Mesendoderm (in vitro differentiated cells): ENCODE results near the gene MINDY3.

Experiments
- DNase-seq: peaks from one replicate; pipeline ENCODE4 v3.0.0; 2013
- H2AK5ac ChIP-seq: 2 replicates; pipeline ENCODE4 v1.6.1; 2013; ENCODE audit warnings: low read length, inconsistent platforms
- H2BK120ac ChIP-seq: 2 replicates; pipeline ENCODE4 v1.6.1; 2013; ENCODE audit warnings: low read depth, mild to moderate bottlenecking, low read length, moderate library complexity, mixed read lengths
- H2BK15ac ChIP-seq: replicated peaks from 2 replicates; pipeline ENCODE4 v1.6.1; 2013; ENCODE audit warnings: low read depth, mild to moderate bottlenecking, moderate library complexity
- H2BK5ac ChIP-seq: 2 replicates; pipeline ENCODE4 v1.6.1; 2013; ENCODE audit warnings: low read length, inconsistent platforms
- H3K18ac ChIP-seq: 2 replicates; pipeline ENCODE4 v1.6.1; 2013; ENCODE audit warnings: mild to moderate bottlenecking, low read length, mixed read lengths
- H3K23ac ChIP-seq: one replicate; pipeline ENCODE4 v1.6.1; 2013; ENCODE audit warnings: low read length
- H3K27ac ChIP-seq: 2 replicates; pipeline ENCODE4 v1.5.1; 2013; ENCODE audit warnings: low read depth, mild to moderate bottlenecking, inconsistent platforms, low read length, moderate library complexity
- H3K27me3 ChIP-seq: 2 replicates; pipeline ENCODE4 v1.6.1; 2013; ENCODE audit warnings: low read length, control low read depth, mild to moderate bottlenecking, inconsistent platforms; ENCODE audit not compliant: insufficient read depth, poor library complexity
- H3K36me3 ChIP-seq: 2 replicates; pipeline ENCODE4 v1.6.1; 2013; ENCODE audit warnings: low read length, inconsistent platforms; ENCODE audit not compliant: control insufficient read depth, insufficient read depth
- H3K4ac ChIP-seq: one replicate; pipeline ENCODE4 v1.6.1; 2013; ENCODE audit warnings: low read depth, mild to moderate bottlenecking, low read length, moderate library complexity
- H3K4me1 ChIP-seq: 2 replicates; pipeline ENCODE4 v1.6.1; 2013; ENCODE audit warnings: low read depth, low read length, inconsistent platforms; ENCODE audit not compliant: control insufficient read depth
- H3K4me2 ChIP-seq: 2 replicates; pipeline ENCODE4 v1.6.1; 2013; ENCODE audit warnings: low read length
- H3K4me3 ChIP-seq: 2 replicates; pipeline ENCODE4 v1.5.1; 2013; ENCODE audit warnings: mild to moderate bottlenecking, low read length
- H3K56ac ChIP-seq: one replicate; pipeline ENCODE4 v1.6.1; 2013; ENCODE audit warnings: low read length
- H3K79me1 ChIP-seq: 2 replicates; pipeline ENCODE4 v1.6.1; 2013; ENCODE audit warnings: low read length, inconsistent platforms
- H3K79me2 ChIP-seq: 2 replicates; pipeline ENCODE4 v1.6.1; 2013; ENCODE audit warnings: mild to moderate bottlenecking, low read length; ENCODE audit not compliant: control insufficient read depth, insufficient read depth
- H3K9ac ChIP-seq: 2 replicates; pipeline ENCODE4 v1.6.1; 2013; ENCODE audit warnings: low read length, inconsistent platforms
- H4K5ac ChIP-seq: one replicate; pipeline ENCODE4 v1.6.1; 2013; ENCODE audit warnings: low read length
- H4K8ac ChIP-seq: one replicate; pipeline ENCODE4 v1.6.1; 2013; ENCODE audit warnings: low read depth, mild to moderate bottlenecking, control low read depth, low read length, moderate library complexity
- WGBS: extraction: QIAGEN DNeasy Blood & Tissue Kit; methylation state at CpG from one replicate; pipeline ENCODE4 v1.1.7; 2013; ENCODE audit warnings: low lambda C conversion rate, missing lambda C conversion rate; ENCODE audit not compliant: insufficient coverage; ENCODE audit errors: extremely low coverage; 5-methylcytosine and 5-hydroxymethylcytosine counted together

MINDY3 gene

GRCh38 chr10:15796762-15797161 lies 63.5 kb downstream of the MINDY3 start:
- Histone ChIP-seq H4K5ac (no peak overlapping the region), H3K4ac (no peak overlapping the region), H2BK5ac (no peak overlapping the region), H3K27me3 (no peaks in the 10 kb centered on the region), H3K79me1 (no peaks in the 10 kb centered on the region), H2BK15ac (no peak overlapping the region), H3K4me2 (no peak overlapping the region), H3K9ac (no peak overlapping the region), H3K56ac (no peak overlapping the region), H4K8ac (no peak overlapping the region), H2BK120ac (no peak overlapping the region), H3K18ac (no peak overlapping the region), H3K27ac (no peak overlapping the region), H2AK5ac (no peak overlapping the region), H3K4me3 (no peak overlapping the region), H3K36me3 (no peaks in the 10 kb centered on the region), H3K23ac (no peak overlapping the region), H3K4me1 (peaks cover 4% of the 10 kb centered on the region), H3K79me2 (no peaks in the 10 kb centered on the region)
- no CpG with 5 or more reads among the region's 1 CpG for WGBS
- DNase-seq = no peak

- H2BK5ac ChIP-seq = no peak overlapping the region
- H3K79me2 ChIP-seq = no peaks in the 10 kb centered on the region
- DNase-seq = no peak
- no peak overlapping the region for H3K4me3 ChIP-seq
- no peak overlapping the region for H2BK15ac ChIP-seq
- no peak overlapping the region for H2AK5ac ChIP-seq
- no peak overlapping the region for H3K4ac ChIP-seq
- no peaks in the 10 kb centered on the region for H3K36me3 ChIP-seq
- no peak overlapping the region for H3K23ac ChIP-seq
- WGBS = 100% methylated on average over 1 of the region's 5 CpGs
- no peak overlapping the region for H3K18ac ChIP-seq
- H3K27me3 ChIP-seq = no peaks in the 10 kb centered on the region
- no peak overlapping the region for H2BK120ac ChIP-seq
- no peak overlapping the region for H4K5ac ChIP-seq
- H3K27ac ChIP-seq = no peak overlapping the region
- no peak overlapping the region for H4K8ac ChIP-seq
- H3K4me2 ChIP-seq = no peak overlapping the region
- H3K56ac ChIP-seq = no peak overlapping the region
- no peak overlapping the region for H3K9ac ChIP-seq
- no peaks in the 10 kb centered on the region for H3K79me1 ChIP-seq
- peaks cover 2% of the 10 kb centered on the region for H3K4me1 ChIP-seq
Measured at GRCh38 chr10:15796098-15796759, 64.1 kb downstream of the MINDY3 start.

- DNase-seq = no peak
- H3K18ac ChIP-seq = no peak overlapping the region
- H3K27me3 ChIP-seq = no peaks in the 10 kb centered on the region
- no peak overlapping the region for H4K8ac ChIP-seq
- H3K23ac ChIP-seq = no peak overlapping the region
- H2BK5ac ChIP-seq = no peak overlapping the region
- H2BK120ac ChIP-seq = no peak overlapping the region
- H3K79me2 ChIP-seq = no peaks in the 10 kb centered on the region
- peaks cover 2% of the 10 kb centered on the region for H3K4me1 ChIP-seq
- no peak overlapping the region for H3K56ac ChIP-seq
- H3K79me1 ChIP-seq = no peaks in the 10 kb centered on the region
- H3K4me2 ChIP-seq = no peak overlapping the region
- no peak overlapping the region for H3K27ac ChIP-seq
- no peak overlapping the region for H3K4ac ChIP-seq
- no peak overlapping the region for H4K5ac ChIP-seq
- no CpG with 5 or more reads among the region's 7 CpGs for WGBS
- no peak overlapping the region for H3K4me3 ChIP-seq
- H3K36me3 ChIP-seq = no peaks in the 10 kb centered on the region
- peak overlapping the region; percentile 36 for H2BK15ac ChIP-seq
- H3K9ac ChIP-seq = no peak overlapping the region
- H2AK5ac ChIP-seq = no peak overlapping the region
Measured at GRCh38 chr10:15795036-15795792, 65.1 kb downstream of the MINDY3 start.

GRCh38 chr10:15794569-15794968 lies 65.7 kb downstream of the MINDY3 start:
- no peak overlapping the region for H2AK5ac ChIP-seq
- no peak overlapping the region for H3K4ac ChIP-seq
- H4K8ac ChIP-seq = no peak overlapping the region
- no peaks in the 10 kb centered on the region for H3K27me3 ChIP-seq
- no peak overlapping the region for H2BK5ac ChIP-seq
- H3K36me3 ChIP-seq = no peaks in the 10 kb centered on the region
- H3K18ac ChIP-seq = no peak overlapping the region
- H4K5ac ChIP-seq = no peak overlapping the region
- no peaks in the 10 kb centered on the region for H3K79me2 ChIP-seq
- no peak overlapping the region for H2BK15ac ChIP-seq
- no peak overlapping the region for H2BK120ac ChIP-seq
- no peak overlapping the region for H3K27ac ChIP-seq
- H3K79me1 ChIP-seq = no peaks in the 10 kb centered on the region
- H3K56ac ChIP-seq = no peak overlapping the region
- no peak overlapping the region for H3K4me2 ChIP-seq
- no peak for DNase-seq
- no peak overlapping the region for H3K9ac ChIP-seq
- H3K4me1 ChIP-seq = peaks cover 2% of the 10 kb centered on the region
- no peak overlapping the region for H3K23ac ChIP-seq
- H3K4me3 ChIP-seq = no peak overlapping the region

GRCh38 chr10:15793664-15794063 lies 66.6 kb downstream of the MINDY3 start:
- H3K79me1 ChIP-seq = no peaks in the 10 kb centered on the region
- no peak overlapping the region for H3K4me3 ChIP-seq
- H2AK5ac ChIP-seq = no peak overlapping the region
- no peak overlapping the region for H3K27ac ChIP-seq
- no peak overlapping the region for H3K4me2 ChIP-seq
- H2BK15ac ChIP-seq = no peak overlapping the region
- no peak overlapping the region for H2BK120ac ChIP-seq
- H4K5ac ChIP-seq = no peak overlapping the region
- H4K8ac ChIP-seq = no peak overlapping the region
- no peak overlapping the region for H3K56ac ChIP-seq
- no peak overlapping the region for H2BK5ac ChIP-seq
- H3K23ac ChIP-seq = no peak overlapping the region
- H3K4me1 ChIP-seq = peaks cover 2% of the 10 kb centered on the region
- H3K4ac ChIP-seq = no peak overlapping the region
- H3K79me2 ChIP-seq = no peaks in the 10 kb centered on the region
- WGBS = no CpG with 5 or more reads among the region's 5 CpGs
- no peaks in the 10 kb centered on the region for H3K27me3 ChIP-seq
- no peaks in the 10 kb centered on the region for H3K36me3 ChIP-seq
- DNase-seq = no peak
- H3K9ac ChIP-seq = no peak overlapping the region
- H3K18ac ChIP-seq = peak overlapping the region; percentile 11
